Stomach (tissue), 4 donors: Measurements from ENCODE around the gene CALN1.

Experiments
- CTCF ChIP-seq, 7 experiments: fragments of 450-650 bp in 4 of 7; fragments of 200-600 bp in 3 of 7; sonication (generic) in 3 of 7; IDR thresholded peaks; one replicate each; pipeline ENCODE4 v1.5.1; 2016 to 2019; ENCODE audit warnings: antibody characterized with exemption in 7 of 7, control low read depth in 2 of 7, mild to moderate bottlenecking in 1 of 7
- POLR2A ChIP-seq, 4 donors: fragments of 450-650 bp; IDR thresholded peaks; one replicate each; pipeline ENCODE4 v1.6.1; 2016; ENCODE audit warnings: antibody characterized with exemption in 4 of 4, control low read depth in 2 of 4, mild to moderate bottlenecking in 1 of 4, moderate library complexity in 1 of 4

GRCh38 chr7:71746006-71746405 is 666.1 kb downstream of the CALN1 start:
- no peak for TF ChIP-seq CTCF (IDR thresholded peaks at IDR 0.05)
- no peak for TF ChIP-seq POLR2A (IDR thresholded peaks at IDR 0.05)
